GM10266 (cell line): ENCODE measurements around the gene MYL1.

Source experiments
- DNase-seq: peaks from one replicate; pipeline ENCODE4 v3.0.0; 2012; ENCODE audit errors: extremely low spot score
- TF ChIP-seq, protein P1 (sequence below): IDR thresholded peaks from 2 replicates; pipeline ENCODE4 v1.5.1; 2012; ENCODE audit warnings: mild to moderate bottlenecking, low read depth; ENCODE audit not compliant: control insufficient read depth, insufficient read depth; ENCODE audit errors: missing control alignments

Gene MYL1

GRCh38 chr2:210269148-210269547 lies 45.8 kb downstream of the MYL1 start:
- TF ChIP-seq, protein P1, sequence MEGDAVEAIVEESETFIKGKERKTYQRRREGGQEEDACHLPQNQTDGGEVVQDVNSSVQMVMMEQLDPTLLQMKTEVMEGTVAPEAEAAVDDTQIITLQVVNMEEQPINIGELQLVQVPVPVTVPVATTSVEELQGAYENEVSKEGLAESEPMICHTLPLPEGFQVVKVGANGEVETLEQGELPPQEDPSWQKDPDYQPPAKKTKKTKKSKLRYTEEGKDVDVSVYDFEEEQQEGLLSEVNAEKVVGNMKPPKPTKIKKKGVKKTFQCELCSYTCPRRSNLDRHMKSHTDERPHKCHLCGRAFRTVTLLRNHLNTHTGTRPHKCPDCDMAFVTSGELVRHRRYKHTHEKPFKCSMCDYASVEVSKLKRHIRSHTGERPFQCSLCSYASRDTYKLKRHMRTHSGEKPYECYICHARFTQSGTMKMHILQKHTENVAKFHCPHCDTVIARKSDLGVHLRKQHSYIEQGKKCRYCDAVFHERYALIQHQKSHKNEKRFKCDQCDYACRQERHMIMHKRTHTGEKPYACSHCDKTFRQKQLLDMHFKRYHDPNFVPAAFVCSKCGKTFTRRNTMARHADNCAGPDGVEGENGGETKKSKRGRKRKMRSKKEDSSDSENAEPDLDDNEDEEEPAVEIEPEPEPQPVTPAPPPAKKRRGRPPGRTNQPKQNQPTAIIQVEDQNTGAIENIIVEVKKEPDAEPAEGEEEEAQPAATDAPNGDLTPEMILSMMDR: no peak
- no peak for DNase-seq

DNA sequence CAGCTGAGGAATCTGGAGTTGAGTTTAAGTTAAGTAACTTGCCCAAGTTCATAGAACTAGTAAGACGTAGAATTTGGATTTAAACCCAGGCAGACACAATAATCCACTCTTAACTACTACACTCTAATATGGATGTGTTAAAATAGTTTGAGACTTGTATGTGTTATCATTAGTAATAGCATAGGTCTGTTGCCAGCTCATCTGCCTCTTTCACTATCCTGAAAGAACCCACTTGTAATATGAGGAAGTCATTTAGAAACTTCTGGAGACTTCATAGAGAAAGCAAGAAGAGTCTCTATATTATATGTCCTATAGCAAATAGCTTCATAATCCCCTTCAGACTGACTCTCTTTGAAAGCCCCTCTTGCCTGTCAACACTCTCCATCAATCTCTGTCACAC lies 46.7 kb downstream of the MYL1 start:
- TF ChIP-seq, protein P1: no peak
- no peak for DNase-seq

GRCh38 chr2:210267698-210268097 lies 47.3 kb downstream of the MYL1 start:
- TF ChIP-seq, protein P1: no peak
- no peak for DNase-seq

DNA sequence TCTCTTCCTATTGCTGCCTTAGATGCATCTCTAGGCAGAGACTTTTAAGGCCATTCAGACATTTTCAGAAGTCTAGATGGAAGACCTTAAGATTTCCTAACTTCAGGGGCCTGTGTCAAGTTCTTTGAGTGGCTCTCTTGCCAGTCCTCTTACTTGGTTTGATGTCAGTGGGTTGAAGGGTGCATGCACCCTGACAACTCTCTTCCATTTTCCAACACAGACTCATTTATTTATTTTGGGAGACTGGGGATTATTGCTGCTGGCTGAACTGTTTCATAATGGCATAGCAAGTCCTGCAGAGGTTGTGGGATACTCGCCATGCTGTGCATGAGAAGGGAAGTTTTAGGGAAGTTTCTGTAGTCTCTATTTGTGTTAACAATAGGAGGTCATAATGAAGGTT lies 50.7 kb downstream of the MYL1 start:
- DNase-seq: no peak
- TF ChIP-seq, protein P1: no peak

DNA sequence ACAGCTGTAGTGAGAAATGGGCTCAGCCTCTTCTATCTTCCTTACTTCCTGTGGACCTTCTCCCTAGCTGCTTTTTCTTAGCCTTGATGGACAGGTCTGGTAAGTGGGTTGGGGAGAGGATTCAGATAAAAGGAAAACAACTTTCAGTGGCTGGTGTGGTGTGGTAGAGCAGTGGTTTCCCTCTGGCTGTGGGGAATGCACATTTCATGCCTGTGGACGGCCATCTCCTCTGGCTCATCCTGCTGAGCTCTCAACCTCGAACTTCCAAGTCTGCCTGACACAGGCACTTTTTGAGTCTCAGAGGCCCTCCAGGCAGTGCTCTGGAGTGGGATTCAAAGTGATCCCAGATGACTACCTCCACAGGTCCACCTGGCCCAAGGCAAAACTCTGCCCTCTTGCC lies 51.1 kb downstream of the MYL1 start:
- TF ChIP-seq, protein P1: no peak
- no peak for DNase-seq

GRCh38 chr2:210262036-210262435 lies 52.9 kb downstream of the MYL1 start:
- DNase-seq: no peak
- TF ChIP-seq, protein P1: no peak

DNA sequence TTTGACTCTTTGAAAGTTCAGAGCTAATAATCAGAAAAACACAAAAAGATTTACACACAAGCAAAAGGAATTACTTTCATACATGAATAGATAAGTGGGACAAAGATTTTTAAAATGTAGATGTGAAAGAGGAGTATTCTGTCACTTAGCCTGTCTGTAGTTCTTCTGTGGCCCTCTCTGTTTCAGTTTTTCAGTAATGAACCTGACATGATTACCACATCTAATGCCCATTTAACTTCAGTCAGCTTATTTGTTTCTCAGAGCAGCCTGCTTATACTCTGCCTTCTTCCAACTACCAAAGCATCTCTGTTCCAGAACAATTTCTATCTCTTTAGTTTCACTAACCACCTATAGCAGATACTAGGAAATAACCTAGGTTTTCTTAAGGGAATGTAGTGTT lies 55.3 kb downstream of the MYL1 start:
- no peak for DNase-seq
- TF ChIP-seq, protein P1: no peak
